Motor neuron (in vitro differentiated cells): ENCODE measurements around the gene DNAJC25. TPM values are rescaled to one million over a fixed set of nuclear protein-coding genes. Genes with fewer than 3 reads are reported as not detected.
"Not testable (repeated sequence)": the region's sequence is repeated elsewhere in the genome, so short reads cannot be mapped to it uniquely, and the experiment has no call there.

Source experiments
- ATAC-seq, 8 experiments: fragments of 200-7000 bp; cut with Tn5 transposase; replicated peaks in 6 of 8; 2 replicates each; pipeline ENCODE4 v1.8.0; 2021; ENCODE audit warnings: mild to moderate bottlenecking in 8 of 8, moderate library complexity in 8 of 8
- H3K27ac ChIP-seq, 2 donors: fragments of 250-450 bp; sonication (Bioruptor Pico); 2 replicates each; pipeline ENCODE4 v1.9.0; 2021; ENCODE audit warnings: antibody characterized with exemption in 2 of 2, mild to moderate bottlenecking in 2 of 2, moderate library complexity in 1 of 2
- H3K4me1 ChIP-seq, 2 donors: fragments of 250-450 bp; sonication (Bioruptor Pico); replicated peaks in 1 of 2; 2 replicates each; pipeline ENCODE4 v1.6.1; 2021; ENCODE audit warnings: antibody characterized with exemption in 2 of 2, mild to moderate bottlenecking in 2 of 2, moderate library complexity in 1 of 2
- H3K4me3 ChIP-seq, 5 donors: fragments of 250-450 bp; sonication (Bioruptor Pico); 2 replicates each; pipeline ENCODE4 v1.9.0; 2021; ENCODE audit warnings: antibody characterized with exemption in 5 of 5, mild to moderate bottlenecking in 5 of 5, moderate library complexity in 4 of 5
- WGBS, 10 experiments: fragments of 450-650 bp; shearing (Covaris generic); methylation state at CpG; one replicate each; pipeline ENCODE4 v1.0.0; 2022; 5-methylcytosine and 5-hydroxymethylcytosine counted together
- in situ Hi-C, 9 experiments: fragments of 400-800 bp; cut with MboI; loops; one replicate each; pipeline ENCODE4 v1.15.0; 2021; ENCODE audit warnings: low sequenced_read_pairs in 9 of 9, low pct_unique_long_range_greater_than_20kb in 2 of 9; ENCODE audit not compliant: unreplicated experiment in 9 of 9
- total RNA-seq, 8 experiments: library from RNA; unstranded; fragments of 300-600 nt; gene quantifications; 2 replicates each; pipeline versions ENCODE4 v1.2.3 to v1.2.4, GENCODE V29; 2022

Gene DNAJC25
- total RNA-seq, 8 experiments from 2014 or later, result 6.0 to 13.7 (median 9.1) TPM

DNA sequence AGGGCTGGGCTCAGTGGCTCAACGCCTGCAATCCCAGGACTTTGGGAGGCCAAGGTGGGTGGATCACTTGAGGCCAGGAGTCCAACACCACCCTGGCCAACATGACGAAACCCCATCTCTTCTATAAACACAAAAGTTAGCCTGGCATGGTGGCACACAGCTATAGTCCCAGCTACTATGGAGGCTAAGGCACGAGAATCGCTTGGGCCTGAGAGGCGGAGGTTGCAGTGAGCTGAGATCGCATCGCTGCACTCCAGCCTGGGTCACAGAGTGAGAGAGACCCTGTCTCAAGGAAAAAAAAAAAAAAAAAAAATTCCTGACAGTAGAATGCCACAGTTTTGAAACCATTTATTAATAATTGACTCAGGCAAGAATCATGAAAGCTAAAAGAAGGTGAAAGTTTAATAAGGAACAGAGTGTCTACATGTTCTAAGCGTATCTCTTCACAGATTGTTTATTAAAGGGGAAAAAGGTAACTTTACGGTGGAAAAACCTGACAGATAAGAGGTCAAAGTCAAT lies 26.0 kb upstream of the DNAJC25 start:
- in situ Hi-C loops, result no loop called here
- Histone ChIP-seq H3K4me3 (no peak overlapping the region), H3K27ac (no peak overlapping the region), H3K4me1 (no peaks in the 10 kb centered on the region)
- ATAC-seq, result no peak
- WGBS, 10 experiments, result 46 to 95% (median 90%) methylated on average over 2 to 8 of the region's 9 CpGs

DNA sequence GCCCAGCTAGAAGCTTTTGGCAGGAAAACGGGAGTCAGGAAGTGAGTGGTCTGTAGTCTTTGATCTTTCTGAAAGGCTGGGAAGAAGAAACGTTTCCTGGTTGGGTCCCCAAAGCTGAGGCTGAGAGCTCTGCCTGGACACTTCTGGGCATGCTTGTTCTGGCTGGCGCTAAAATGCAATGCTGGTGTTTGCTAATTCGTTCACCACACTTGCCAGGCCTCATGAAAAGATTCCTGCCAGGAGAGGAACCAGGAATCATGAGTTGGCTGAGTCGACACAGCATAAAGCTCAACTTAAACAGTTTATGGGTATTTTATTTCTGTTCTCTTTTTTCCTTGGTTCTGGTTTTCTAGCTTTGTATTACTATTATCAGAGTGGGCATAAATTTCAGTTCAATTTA lies 21.0 kb upstream of the DNAJC25 start:
- ATAC-seq, result no peak
- H3K27ac ChIP-seq, result no peak overlapping the region
- no peak overlapping the region for H3K4me3 ChIP-seq
- WGBS, 10 experiments, result 33 to 100% (median 67%) methylated on average over 1 to 4 of the region's 5 CpGs; no CpG with 5 or more reads in 2 of the 10 experiments
- no peaks in the 10 kb centered on the region for H3K4me1 ChIP-seq
- in situ Hi-C loops, result no loop called here

DNA sequence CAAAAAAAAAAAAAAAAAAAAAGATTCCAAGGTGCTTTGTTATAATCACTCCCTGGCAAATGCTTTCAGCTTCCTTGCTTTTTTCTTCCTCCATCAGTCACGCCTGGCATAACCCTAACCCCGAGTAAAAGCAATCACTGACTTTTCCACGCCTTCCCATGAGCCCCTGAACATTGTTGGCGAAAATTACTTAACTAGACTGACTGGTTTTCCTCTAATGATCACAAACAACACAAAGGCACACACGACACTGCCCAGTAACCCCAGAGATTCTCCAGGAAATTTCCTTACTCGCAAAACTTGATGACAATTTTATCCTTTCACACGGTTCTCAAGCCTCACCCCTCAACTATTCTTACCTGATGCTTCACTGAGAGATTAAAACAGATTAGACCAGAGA lies 20.3 kb upstream of the DNAJC25 start:
- in situ Hi-C loops, result no loop called here
- 29 to 82% (median 61%) methylated on average over 3 to 7 of the region's 7 CpGs for WGBS, 10 experiments
- no peak for ATAC-seq
- Histone ChIP-seq H3K4me1 (no peaks in the 10 kb centered on the region), H3K27ac (no peak overlapping the region), H3K4me3 (no peak overlapping the region)

DNA sequence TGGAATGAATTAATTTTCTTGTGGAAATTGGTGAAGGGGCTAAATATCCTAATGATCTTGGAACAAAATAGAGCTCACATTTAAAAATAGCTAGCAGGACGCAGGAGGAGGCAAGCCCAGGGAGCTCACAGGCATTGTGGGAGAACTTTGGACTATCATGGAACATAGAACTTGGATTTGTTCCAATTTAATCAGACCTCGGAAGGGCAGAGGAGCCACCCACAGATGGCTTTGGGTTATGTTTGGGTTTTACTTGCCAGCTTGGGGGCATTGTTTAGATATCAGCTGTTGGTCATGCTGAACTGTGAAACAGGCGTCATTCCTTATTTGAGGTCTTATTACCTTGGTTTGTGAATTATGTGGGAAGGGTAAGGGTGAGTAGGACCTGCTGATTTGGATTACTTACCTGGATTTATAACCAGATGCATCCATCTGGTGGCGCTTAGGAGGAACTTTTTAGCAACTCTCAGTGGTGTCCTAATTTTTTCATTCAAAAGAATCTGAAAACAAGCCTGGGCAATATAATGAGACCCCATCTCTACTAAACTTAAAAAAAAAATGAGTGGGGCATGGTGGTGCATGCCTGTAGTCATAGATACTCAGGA lies 17.6 kb upstream of the DNAJC25 start:
- no peak overlapping the region for H3K4me3 ChIP-seq
- ATAC-seq, result no peak
- no peak overlapping the region for H3K27ac ChIP-seq
- in situ Hi-C loops, result no loop called here
- no peaks in the 10 kb centered on the region for H3K4me1 ChIP-seq
- 24 to 88% (median 72%) methylated on average over 1 to 4 of the region's 4 CpGs for WGBS, 10 experiments

DNA sequence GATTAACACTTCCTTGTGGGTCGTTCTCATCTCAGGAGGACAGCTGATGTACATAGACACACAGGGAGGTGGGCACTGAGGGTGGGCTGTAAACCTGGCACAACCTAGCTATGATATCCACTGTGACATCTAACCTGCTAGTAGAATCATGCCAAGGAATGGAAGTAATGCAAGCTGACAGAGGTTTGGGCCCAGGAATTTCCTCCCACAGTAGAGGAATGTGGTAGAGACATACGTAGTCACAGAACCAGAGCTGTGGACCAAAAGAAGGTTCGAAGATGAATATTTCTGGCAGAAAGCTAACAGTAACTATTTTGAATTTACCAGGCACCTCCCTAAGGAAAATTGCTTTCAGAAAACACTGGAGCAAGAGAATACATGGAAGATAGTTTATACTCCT lies 15.2 kb upstream of the DNAJC25 start:
- in situ Hi-C loops, result no loop called here
- Histone ChIP-seq H3K27ac (no peak overlapping the region), H3K4me1 (no peaks in the 10 kb centered on the region), H3K4me3 (no peak overlapping the region)
- ATAC-seq, result peak in 1 of 8 experiments; percentile 27
- 0 to 100% (median 62%) methylated on average over 1 to 3 of the region's 3 CpGs; no CpG with 5 or more reads in 1 of the 10 experiments for WGBS, 10 experiments

DNA sequence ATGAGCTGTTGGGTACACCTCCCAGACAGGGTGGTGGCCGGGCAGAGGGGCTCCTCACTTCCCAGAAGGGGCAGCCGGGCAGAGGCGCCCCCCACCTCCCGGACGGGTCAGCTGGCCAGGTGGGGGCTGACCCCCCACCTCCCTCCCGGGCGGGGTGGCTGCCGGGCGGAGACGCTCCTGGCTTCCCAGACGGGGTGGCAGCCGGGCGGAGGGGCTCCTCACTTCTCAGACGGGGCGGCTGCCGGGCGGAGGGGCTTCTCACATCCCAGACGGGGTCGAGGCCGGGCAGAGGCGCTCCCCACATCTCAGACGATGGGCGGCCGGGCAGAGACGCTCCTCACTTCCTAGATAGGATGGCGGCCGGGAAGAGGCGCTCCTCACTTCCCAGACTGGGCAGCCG lies 13.8 kb upstream of the DNAJC25 start:
- H3K4me3 ChIP-seq, H3K27ac ChIP-seq, in situ Hi-C loops, ATAC-seq, H3K4me1 ChIP-seq: not testable (repeated sequence)
- no CpG with 5 or more reads among the region's 29 CpGs for WGBS, 10 experiments

DNA sequence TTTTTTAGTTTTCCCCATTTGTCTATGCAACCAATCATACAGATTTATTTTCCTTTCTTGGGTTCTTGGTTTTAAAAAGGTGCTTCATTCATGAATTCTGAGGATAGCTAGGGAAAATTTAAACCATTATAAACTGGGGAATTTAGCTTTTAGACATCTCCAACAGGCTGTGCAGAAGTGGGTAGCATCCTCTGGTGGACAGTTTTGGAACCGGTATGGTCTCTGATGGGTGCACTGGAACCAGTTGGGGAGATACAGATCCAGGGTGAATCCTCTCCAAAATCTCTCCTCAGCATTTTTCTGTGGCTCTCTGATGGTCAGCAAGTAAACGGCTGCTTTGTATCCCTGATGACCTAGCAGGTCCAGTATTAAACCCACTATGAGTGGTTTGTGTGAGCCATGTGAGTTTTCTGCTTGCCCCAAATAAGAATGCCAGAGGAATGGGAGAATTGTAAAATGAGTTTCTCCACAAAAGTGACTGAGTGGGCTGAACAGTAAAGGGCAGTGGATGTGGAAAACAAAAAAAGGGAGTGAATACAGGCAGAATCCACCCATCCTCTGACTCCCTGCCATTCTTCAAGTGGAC lies 9.1 kb upstream of the DNAJC25 start:
- ATAC-seq, result peak in 4 of 8 experiments; percentile 56 to 90 (median 72)
- in situ Hi-C loops, result no loop called here
- no peaks in the 10 kb centered on the region for H3K4me1 ChIP-seq
- H3K27ac ChIP-seq, result no peak overlapping the region
- no peak overlapping the region for H3K4me3 ChIP-seq
- WGBS, 10 experiments, result 0 to 100% (median 36%) methylated on average over 1 to 2 of the region's 2 CpGs; no CpG with 5 or more reads in 1 of the 10 experiments

DNA sequence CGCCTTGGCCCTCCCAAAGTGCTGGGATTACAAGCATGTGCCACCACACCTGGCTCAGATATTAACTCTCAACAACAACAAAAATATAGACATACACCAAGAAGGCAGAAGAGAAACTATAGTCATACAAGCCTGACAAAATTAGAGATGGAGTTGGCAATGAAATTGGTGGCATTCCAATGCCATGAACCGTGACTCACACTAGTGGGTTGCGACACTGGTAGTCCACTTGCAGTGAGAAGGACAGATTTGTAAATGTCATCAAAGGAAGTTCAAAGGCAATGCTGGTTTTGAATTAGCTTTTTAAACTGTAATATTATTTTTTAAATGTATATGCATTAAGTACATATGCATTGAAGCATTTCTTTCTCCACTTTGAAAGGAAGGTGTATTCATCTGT lies 8.5 kb upstream of the DNAJC25 start:
- H3K4me3 ChIP-seq, result no peak overlapping the region
- in situ Hi-C loops, result no loop called here
- 28 to 100% (median 97%) methylated on average over 1 to 3 of the region's 3 CpGs; no CpG with 5 or more reads in 2 of the 10 experiments for WGBS, 10 experiments
- peak in 1 of 8 experiments; percentile 46 for ATAC-seq
- no peak overlapping the region for H3K27ac ChIP-seq
- H3K4me1 ChIP-seq, result no peaks in the 10 kb centered on the region

DNA sequence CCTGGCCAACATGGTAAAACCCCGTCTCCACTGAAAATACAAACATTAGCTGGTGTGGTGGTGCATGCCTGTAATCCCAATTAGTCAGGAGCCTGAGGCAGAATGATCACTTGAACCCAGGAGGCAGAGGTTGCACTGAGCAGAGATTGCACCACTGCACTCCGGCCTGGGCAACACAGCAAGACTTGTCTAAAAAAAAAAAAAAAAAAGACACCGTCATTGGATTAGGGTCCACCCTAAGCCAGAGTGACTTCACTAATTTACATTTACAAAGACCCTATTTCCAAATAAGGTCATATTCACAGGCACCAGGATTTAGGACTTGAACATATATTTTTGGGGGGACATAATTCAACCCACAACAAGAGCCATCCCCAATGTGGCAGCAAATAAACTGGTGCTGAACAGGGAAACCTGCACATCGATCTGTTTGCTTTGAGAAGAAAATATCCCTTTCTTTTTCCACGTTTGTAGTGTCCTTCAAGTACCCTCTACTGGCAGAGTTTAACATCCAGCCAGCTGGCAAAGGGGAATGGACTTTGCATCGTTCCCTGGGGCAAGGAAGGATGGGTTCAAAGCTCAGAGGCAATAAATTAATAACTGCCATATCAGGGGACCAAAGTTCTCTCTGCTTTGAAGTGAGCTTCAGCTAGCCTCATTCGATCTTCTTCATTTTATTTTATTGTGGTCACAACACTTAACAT lies 3.7 kb upstream of the DNAJC25 start:
- no peak overlapping the region for H3K4me3 ChIP-seq
- H3K27ac ChIP-seq, result no peak overlapping the region
- no peak for ATAC-seq
- no peaks in the 10 kb centered on the region for H3K4me1 ChIP-seq
- in situ Hi-C loops, result no loop called here
- 0 to 58% (median 49%) methylated on average over 1 to 6 of the region's 7 CpGs; no CpG with 5 or more reads in 2 of the 10 experiments for WGBS, 10 experiments

DNA sequence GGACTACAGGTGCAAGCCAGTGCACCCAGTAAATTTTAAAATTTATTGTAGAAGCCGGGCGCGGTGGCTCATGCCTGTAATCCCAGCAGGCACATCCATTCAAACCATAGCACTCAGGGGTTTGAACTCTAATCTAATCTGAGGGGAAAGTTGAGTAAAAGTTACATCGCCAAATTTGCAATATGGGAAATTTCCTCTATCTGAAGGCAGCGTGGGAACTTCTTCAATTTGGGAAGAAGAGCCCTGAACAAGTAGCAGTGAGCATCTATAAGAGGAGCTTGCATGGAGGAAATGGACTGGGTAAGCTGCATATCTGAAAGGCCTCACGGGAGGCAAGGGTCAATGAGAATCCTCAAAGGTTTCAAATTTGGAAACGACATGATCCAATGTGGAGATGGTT lies 2.7 kb upstream of the DNAJC25 start:
- Histone ChIP-seq H3K27ac (no peak overlapping the region), H3K4me1 (peaks cover 4 to 10% of the 10 kb centered on the region in 2 donors), H3K4me3 (no peak overlapping the region)
- WGBS, 10 experiments, result 71 to 100% (median 85%) methylated on average over 1 to 7 of the region's 7 CpGs; no CpG with 5 or more reads in 2 of the 10 experiments
- in situ Hi-C loops, result no loop called here
- ATAC-seq, result no peak

DNA sequence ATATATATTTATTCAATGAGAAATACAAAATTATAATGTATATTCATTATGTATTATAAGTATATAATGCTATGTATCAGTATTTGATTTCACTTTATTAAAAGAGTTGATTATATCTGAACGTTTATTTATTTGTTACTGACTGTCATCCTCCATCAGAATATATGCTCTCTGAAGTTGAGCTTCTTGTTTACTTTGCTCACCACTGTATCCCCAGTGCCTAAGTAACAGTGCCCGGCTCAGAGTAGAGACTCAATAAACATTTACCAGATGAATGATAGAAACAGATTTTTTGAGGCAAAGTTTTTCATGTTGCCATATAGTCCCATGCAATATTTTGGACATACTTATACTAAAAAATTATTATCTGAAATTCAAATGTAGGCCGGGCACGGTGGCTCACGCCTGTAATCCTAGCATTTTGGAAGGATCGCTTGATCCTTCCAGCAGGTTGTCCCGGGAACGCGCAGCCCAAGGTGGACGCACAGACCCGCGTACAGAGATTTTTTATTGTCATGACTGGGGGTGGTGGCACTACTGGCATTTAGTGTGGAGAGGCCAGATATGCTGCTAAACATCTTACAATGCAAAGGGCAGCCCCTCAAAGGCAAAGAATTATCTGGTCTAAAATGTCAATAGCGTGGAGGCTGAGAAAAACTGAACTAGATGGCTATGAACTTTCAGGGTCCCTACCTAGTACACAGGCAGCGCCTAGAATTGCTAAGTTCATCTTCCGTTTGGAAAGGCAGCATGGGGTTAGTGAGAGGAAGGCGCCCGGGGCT lies 761 bp upstream of the DNAJC25 start:
- in situ Hi-C loops, result no loop called here
- peak overlapping the region; percentile 67 to 100 (median 93) for H3K4me3 ChIP-seq
- H3K4me1 ChIP-seq, result peaks cover 4 to 14% of the 10 kb centered on the region in 2 donors
- WGBS, 10 experiments, result 0 to 50% (median 9%) methylated on average over 1 to 12 of the region's 17 CpGs; no CpG with 5 or more reads in 2 of the 10 experiments
- peak overlapping the region; percentile 44 to 63 for H3K27ac ChIP-seq
- ATAC-seq, result peak; percentile 38 to 58 (median 52)

DNA sequence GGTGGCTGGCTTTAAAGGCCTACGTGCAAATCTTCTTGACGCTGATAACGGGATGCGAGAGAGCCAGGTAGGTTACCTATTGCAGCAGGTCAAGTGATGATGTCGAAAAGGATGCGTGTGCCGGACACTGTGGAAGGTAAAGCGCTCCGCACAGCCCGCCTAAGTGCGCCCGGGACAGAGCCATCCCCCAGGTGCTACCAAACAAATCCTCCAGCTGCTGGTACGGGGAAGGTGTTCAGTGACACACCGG lies 245 bp upstream of the DNAJC25 start:
- Histone ChIP-seq H3K4me3 (peak overlapping the region; percentile 67 to 100 (median 93)), H3K4me1 (peaks cover 4 to 14% of the 10 kb centered on the region in 2 donors), H3K27ac (peak overlapping the region; percentile 44 to 63)
- in situ Hi-C loops, result no loop called here
- WGBS, 10 experiments, result 0 to 10% (median 0%) methylated on average over 1 to 9 of the region's 14 CpGs; no CpG with 5 or more reads in 3 of the 10 experiments
- no peak for ATAC-seq

DNA sequence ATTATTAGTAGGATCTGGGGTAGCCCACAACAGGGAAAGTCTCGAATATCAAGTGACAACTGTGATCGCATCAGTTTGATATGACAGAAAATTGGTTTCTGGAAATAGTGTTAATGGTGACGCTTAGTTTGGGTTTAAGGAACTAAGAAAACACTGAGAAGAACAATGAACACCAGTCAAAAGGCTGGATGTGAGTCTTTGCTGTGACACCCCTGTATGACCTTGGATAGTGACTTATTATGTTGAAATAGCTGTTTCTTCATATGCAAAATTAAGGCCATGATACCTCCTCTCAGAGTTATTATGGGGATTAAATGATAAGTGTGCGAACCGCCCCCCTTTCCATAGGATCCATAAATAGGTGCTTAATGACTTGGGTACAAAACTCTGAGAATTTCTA lies 926 bp downstream of the DNAJC25 start:
- peak overlapping the region; percentile 91 to 98 for H3K27ac ChIP-seq
- ATAC-seq, result no peak
- peaks cover 4 to 14% of the 10 kb centered on the region in 2 donors for H3K4me1 ChIP-seq
- 0 to 80% (median 35%) methylated on average over 1 to 5 of the region's 5 CpGs; no CpG with 5 or more reads in 1 of the 10 experiments for WGBS, 10 experiments
- in situ Hi-C loops, result no loop called here
- H3K4me3 ChIP-seq, result peak overlapping the region; percentile 67 to 100 (median 93)
